Mesothelial cell of epicardium (in vitro differentiated cells): ENCODE results near the gene RNASE1. TPM values are rescaled to one million over a fixed set of nuclear protein-coding genes. Genes with fewer than 3 reads are reported as not detected.
"Not testable (repeated sequence)": the region's sequence is repeated elsewhere in the genome, so short reads cannot be mapped to it uniquely, and the experiment has no call there.

ENCODE experiments used
- DNase-seq, 2 experiments: peaks; one replicate each; pipeline ENCODE4 v3.0.0; 2021; ENCODE audit warnings: low spot score in 2 of 2; ENCODE audit not compliant: unreplicated experiment in 2 of 2
- H3K27ac Mint-ChIP-seq: 2 replicates; pipeline ENCODE4 v1.8.0; 2021; ENCODE audit warnings: mixed read lengths
- H3K27me3 Mint-ChIP-seq: 2 replicates; pipeline ENCODE4 v1.8.0; 2021; ENCODE audit warnings: low read depth, mixed read lengths
- H3K36me3 Mint-ChIP-seq: 2 replicates; pipeline ENCODE4 v1.8.0; 2021; ENCODE audit warnings: mixed read lengths
- H3K4me1 Mint-ChIP-seq: 2 replicates; pipeline ENCODE4 v1.8.0; 2021; ENCODE audit warnings: mixed read lengths
- H3K4me3 Mint-ChIP-seq: 2 replicates; pipeline ENCODE4 v1.8.0; 2021; ENCODE audit warnings: mild to moderate bottlenecking, moderate library complexity, mixed read lengths
- H3K9me3 Mint-ChIP-seq: 2 replicates; pipeline ENCODE4 v1.8.0; 2021; ENCODE audit warnings: mixed read lengths
- total RNA-seq: library from RNA; stranded (reverse); gene quantifications from 3 replicates; pipeline ENCODE4 v1.2.1, GENCODE V29; 2021
- TF ChIP-seq, protein P1 (sequence below): fragments of 200-600 bp; sonication (generic); IDR thresholded peaks from one replicate; pipeline ENCODE4 v1.5.0; 2021; ENCODE audit warnings: antibody characterized with exemption; ENCODE audit not compliant: unreplicated experiment

RNASE1 gene
- total RNA-seq, 1 donor from 2014 or later: 14.8 TPM

DNA sequence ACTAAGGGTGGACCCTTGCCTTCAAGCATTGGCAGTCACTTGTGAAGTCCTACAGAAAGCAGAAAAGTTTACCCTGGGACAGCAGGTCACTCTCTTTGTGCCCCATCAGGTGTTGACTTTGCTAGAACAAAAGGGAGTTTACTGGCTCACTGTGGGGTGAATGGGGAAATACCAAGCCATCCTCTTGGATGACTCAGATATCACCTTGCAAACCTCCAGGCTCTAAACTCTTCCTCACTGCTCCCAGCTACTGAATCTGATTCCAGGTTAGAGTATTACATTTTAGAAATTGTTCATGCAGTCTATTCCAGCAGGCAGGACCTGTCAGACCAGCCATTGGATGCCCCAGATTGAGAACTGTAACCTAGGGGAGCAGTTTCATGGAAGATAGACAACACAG is 41.7 kb downstream of the RNASE1 start:
- Mint-ChIP-seq H3K9me3 (no peaks in the 10 kb centered on the region), H3K4me1 (no peaks in the 10 kb centered on the region), H3K36me3 (peaks cover 2% of the 10 kb centered on the region), H3K27ac (no peak overlapping the region), H3K4me3 (no peak overlapping the region), H3K27me3 (no peaks in the 10 kb centered on the region)
- TF ChIP-seq, protein P1, sequence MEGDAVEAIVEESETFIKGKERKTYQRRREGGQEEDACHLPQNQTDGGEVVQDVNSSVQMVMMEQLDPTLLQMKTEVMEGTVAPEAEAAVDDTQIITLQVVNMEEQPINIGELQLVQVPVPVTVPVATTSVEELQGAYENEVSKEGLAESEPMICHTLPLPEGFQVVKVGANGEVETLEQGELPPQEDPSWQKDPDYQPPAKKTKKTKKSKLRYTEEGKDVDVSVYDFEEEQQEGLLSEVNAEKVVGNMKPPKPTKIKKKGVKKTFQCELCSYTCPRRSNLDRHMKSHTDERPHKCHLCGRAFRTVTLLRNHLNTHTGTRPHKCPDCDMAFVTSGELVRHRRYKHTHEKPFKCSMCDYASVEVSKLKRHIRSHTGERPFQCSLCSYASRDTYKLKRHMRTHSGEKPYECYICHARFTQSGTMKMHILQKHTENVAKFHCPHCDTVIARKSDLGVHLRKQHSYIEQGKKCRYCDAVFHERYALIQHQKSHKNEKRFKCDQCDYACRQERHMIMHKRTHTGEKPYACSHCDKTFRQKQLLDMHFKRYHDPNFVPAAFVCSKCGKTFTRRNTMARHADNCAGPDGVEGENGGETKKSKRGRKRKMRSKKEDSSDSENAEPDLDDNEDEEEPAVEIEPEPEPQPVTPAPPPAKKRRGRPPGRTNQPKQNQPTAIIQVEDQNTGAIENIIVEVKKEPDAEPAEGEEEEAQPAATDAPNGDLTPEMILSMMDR: no peak
- DNase-seq: no peak

DNA sequence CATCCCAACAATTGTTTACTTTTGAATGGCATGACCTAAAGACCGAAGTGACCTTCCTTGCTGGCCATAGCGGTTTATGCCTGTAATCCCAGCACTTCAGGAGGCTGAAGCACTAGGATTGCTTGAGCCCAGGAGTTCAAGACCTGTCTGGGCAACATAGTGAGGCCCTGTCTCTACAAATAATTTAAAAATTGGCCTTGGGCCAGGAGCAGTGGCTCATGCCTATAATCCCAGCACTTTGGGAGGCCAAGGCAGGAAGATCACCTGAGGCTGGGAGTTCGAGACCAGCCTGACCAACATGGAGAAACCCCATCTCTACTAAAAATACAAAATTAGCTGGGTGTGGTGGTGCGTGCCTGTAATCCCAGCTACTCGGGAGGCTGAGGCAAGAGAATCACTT is 43.2 kb downstream of the RNASE1 start:
- not testable (repeated sequence) for H3K9me3 Mint-ChIP-seq, H3K4me1 Mint-ChIP-seq

DNA sequence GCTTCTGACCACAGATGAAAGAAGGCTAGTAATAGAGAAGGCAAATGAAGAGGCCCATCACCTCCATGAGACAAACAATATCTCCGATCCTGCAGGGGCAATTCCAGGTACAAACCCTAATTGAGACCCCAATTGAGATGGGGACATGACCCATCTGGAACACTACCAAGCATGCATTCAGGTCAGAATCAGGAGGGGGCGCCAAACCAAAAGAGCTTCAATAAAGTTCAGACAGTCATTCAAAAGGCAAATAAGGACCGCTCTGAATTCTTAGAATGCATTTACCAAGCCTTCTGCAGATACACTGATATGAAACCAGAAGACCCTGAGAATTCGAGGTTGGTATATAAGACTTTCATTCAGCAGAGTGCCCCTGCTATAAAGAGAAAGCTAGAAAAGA is 44.7 kb downstream of the RNASE1 start:
- Mint-ChIP-seq H3K4me3 (no peak overlapping the region), H3K27ac (no peak overlapping the region), H3K36me3 (peaks cover 5% of the 10 kb centered on the region), H3K27me3 (no peaks in the 10 kb centered on the region), H3K4me1 (no peaks in the 10 kb centered on the region), H3K9me3 (peaks cover 6% of the 10 kb centered on the region)
- TF ChIP-seq, protein P1: no peak
- no peak for DNase-seq

More for the DNA sequence above, 43.2 kb downstream of the RNASE1 start:
- H3K36me3 Mint-ChIP-seq, H3K27me3 Mint-ChIP-seq, DNase-seq, H3K27ac Mint-ChIP-seq, H3K4me3 Mint-ChIP-seq: not testable (repeated sequence)

DNA sequence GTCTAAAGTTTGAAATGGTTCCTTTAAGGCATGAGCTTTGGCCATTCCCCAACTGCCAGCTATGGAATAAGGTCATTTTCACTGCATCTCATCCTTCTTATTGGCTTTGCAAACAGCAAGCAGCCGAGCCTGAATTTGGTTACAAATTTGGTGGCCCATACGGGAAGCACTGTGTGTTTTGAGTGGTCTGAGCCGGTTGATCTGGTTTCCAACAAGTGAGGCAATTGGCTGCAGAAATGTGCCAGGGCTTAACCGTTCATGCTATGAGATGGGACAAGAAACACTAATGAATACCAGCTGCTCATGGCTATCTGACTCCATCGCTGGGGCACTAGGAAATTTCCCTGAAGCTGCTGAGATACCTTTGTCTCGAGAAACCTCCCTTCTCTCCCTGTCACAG is 47.6 kb downstream of the RNASE1 start:
- TF ChIP-seq, protein P1: no peak
- Mint-ChIP-seq H3K9me3 (peaks cover 18% of the 10 kb centered on the region), H3K27ac (no peak overlapping the region), H3K36me3 (peaks cover 21% of the 10 kb centered on the region), H3K27me3 (no peaks in the 10 kb centered on the region), H3K4me3 (no peak overlapping the region), H3K4me1 (no peaks in the 10 kb centered on the region)
- no peak for DNase-seq

DNA sequence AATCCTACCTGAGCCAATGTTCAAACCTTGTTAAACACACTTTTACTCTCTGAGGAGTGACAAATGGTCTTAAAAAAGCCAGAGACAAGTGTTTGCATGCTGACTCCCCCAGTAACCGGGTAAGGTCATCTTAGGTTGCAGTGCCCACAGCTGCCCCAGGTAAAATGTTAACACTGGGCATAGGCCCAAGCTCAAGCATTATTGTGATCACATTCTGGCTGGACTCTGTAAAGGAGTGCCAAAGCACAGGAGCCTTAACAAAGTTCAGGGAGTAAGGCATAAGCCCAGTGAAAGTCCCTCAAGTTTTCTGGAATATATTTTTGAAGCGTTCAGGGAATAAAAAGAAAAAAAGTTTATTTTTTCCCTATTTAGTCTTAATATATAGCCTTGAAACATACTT is 48.3 kb downstream of the RNASE1 start:
- TF ChIP-seq, protein P1: no peak
- no peak for DNase-seq
- H3K36me3 Mint-ChIP-seq: peaks cover 21% of the 10 kb centered on the region
- no peaks in the 10 kb centered on the region for H3K27me3 Mint-ChIP-seq
- H3K4me3 Mint-ChIP-seq: no peak overlapping the region
- H3K27ac Mint-ChIP-seq: no peak overlapping the region
- H3K9me3 Mint-ChIP-seq: peaks cover 18% of the 10 kb centered on the region
- no peaks in the 10 kb centered on the region for H3K4me1 Mint-ChIP-seq

DNA sequence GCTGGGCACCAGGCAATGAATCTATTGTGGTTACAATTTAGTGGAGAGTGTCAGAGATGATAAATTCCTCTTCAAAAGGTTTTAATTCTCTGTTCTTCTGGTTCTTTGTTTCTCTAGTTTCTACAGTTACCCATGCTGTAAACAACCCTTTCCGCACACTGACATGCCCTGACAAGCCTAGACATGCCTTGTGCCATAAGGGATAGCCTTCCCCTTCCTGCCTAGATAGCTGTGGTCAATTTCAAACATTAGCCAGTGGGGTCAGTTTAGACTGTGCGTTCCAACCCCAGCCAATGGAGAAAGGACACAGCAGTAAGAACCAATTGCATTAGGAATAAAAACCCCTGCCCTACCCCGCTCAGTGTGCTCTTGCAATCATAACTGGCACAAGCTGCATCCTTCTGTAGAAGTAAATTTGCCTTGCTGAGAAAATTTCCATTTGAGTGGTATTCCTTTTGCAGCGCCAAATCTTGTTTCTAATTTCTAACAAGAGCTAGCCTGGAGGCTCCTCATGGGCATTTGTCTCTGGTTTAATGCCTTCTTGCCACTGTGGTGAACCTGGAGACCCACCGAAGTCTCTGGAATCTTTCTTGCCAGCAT is 50.6 kb downstream of the RNASE1 start:
- TF ChIP-seq, protein P1: no peak
- H3K9me3 Mint-ChIP-seq: peaks cover 18% of the 10 kb centered on the region
- H3K36me3 Mint-ChIP-seq: peaks cover 21% of the 10 kb centered on the region
- H3K4me3 Mint-ChIP-seq: no peak overlapping the region
- no peak overlapping the region for H3K27ac Mint-ChIP-seq
- DNase-seq: no peak
- no peaks in the 10 kb centered on the region for H3K27me3 Mint-ChIP-seq
- H3K4me1 Mint-ChIP-seq: no peaks in the 10 kb centered on the region

Other genes with a start within 250 kb of the RNASE1 start
- gene RNASE9, start 241.8 kb downstream of the RNASE1 start, total RNA-seq: not detected in 3 replicates
- gene RNASE11, start 214.8 kb downstream of the RNASE1 start, total RNA-seq: not detected in 3 replicates
- not detected in 3 replicates for gene RNASE12, start 211.5 kb downstream of the RNASE1 start, total RNA-seq
- gene OR6S1, start 161.2 kb downstream of the RNASE1 start, total RNA-seq: not detected in 3 replicates
- 4.6 to 6.2 TPM (median 5.3 TPM) in 3 replicates for gene RNASE4, start 118.3 kb downstream of the RNASE1 start, total RNA-seq
- gene ANG, start 114.1 kb downstream of the RNASE1 start, total RNA-seq: 3.7 to 5.4 TPM (median 3.8 TPM) in 3 replicates
- not detected in 3 replicates for gene EDDM3A, start 57.0 kb downstream of the RNASE1 start, total RNA-seq
- not detected in 3 replicates for gene EDDM3B, start 34.4 kb downstream of the RNASE1 start, total RNA-seq
- gene RNASE6, start 21.6 kb downstream of the RNASE1 start, total RNA-seq: 0.27 to 0.57 TPM (median 0.33 TPM) in 3 replicates
- not detected in 3 replicates for gene RNASE3, start 88.5 kb upstream of the RNASE1 start, total RNA-seq
- not detected in 3 replicates for gene RNASE2, start 152.6 kb upstream of the RNASE1 start, total RNA-seq
- gene METTL17, start 187.1 kb upstream of the RNASE1 start, total RNA-seq: 72.4 to 78.7 TPM (median 73.4 TPM) in 3 replicates
- 2.7 to 3.3 TPM (median 3.1 TPM) in 3 replicates for gene SLC39A2, start 196.4 kb upstream of the RNASE1 start, total RNA-seq
- gene NDRG2, start 222.2 kb upstream of the RNASE1 start, total RNA-seq: 104 to 105 TPM (median 104 TPM) in 3 replicates
- gene TPPP2, start 227.4 kb upstream of the RNASE1 start, total RNA-seq: 0.47 to 0.58 TPM in 2 of 3 replicates, not detected in the other
- 0.14 TPM in 1 of 3 replicates, not detected in the others for gene RNASE13, start 232.0 kb upstream of the RNASE1 start, total RNA-seq
- gene RNASE7, start 239.5 kb upstream of the RNASE1 start, total RNA-seq: 0.29 to 0.66 TPM (median 0.34 TPM) in 3 replicates